GM12801 (cell line): ENCODE data around the gene ERCC2.

ENCODE experiments used
- TF ChIP-seq, protein P1 (sequence below): IDR thresholded peaks from one replicate; pipeline ENCODE4 v1.5.1; 2011; ENCODE audit warnings: control low read depth; ENCODE audit not compliant: insufficient read length; ENCODE audit errors: extremely low read depth

The ERCC2 gene

GRCh38 chr19:45370410-45371204, at the start of gene ERCC2:
Gene ERCC2, minus strand, starts transcription at chr19:45370573. Its CDS starts 33 bp downstream, at chr19:45370540.
- TF ChIP-seq, protein P1, sequence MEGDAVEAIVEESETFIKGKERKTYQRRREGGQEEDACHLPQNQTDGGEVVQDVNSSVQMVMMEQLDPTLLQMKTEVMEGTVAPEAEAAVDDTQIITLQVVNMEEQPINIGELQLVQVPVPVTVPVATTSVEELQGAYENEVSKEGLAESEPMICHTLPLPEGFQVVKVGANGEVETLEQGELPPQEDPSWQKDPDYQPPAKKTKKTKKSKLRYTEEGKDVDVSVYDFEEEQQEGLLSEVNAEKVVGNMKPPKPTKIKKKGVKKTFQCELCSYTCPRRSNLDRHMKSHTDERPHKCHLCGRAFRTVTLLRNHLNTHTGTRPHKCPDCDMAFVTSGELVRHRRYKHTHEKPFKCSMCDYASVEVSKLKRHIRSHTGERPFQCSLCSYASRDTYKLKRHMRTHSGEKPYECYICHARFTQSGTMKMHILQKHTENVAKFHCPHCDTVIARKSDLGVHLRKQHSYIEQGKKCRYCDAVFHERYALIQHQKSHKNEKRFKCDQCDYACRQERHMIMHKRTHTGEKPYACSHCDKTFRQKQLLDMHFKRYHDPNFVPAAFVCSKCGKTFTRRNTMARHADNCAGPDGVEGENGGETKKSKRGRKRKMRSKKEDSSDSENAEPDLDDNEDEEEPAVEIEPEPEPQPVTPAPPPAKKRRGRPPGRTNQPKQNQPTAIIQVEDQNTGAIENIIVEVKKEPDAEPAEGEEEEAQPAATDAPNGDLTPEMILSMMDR: no peak

GRCh38 chr19:45419895-45420294, 49.5 kb upstream of the ERCC2 start:
- TF ChIP-seq, protein P1: no peak

DNA sequence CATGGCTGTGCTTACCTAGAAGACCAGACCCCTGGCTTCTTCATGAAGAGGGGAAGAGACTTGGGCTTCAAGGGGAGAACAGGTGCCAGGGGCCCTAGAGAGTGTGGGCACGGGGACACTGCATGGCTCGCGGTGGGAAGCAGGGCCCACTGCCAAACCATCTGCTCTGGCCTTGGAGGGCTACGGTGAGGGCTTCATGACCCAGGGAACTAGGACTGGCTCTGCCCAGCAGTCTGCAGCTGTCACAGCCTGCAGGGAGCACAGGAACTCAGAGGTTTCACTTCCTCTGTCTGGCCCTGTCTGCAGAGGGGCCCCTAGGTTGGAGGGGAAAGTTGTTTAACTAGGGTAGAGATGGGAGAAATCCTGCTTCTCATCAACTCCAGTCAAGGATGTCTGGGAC, 49.0 kb upstream of the ERCC2 start:
- TF ChIP-seq, protein P1: no peak

DNA sequence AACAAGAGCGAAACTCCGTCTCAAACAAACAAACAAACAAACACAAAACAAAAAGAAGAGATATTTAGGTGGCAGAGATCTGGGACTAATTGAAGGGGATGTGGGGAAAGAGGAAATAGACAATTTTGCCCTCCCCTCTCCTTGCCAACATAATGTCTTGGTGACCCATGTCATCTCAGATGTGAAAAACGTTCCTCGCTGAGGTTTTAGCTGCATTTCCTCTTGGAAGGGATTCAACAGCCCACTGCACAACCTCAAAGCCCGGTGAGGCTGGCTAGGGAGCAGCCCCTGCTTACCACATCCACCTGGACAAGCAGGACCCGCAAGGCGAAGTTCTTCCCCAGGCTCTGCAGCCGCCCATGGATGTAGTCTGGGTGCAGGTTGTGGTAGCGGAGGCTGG, 48.4 kb upstream of the ERCC2 start:
- TF ChIP-seq, protein P1: no peak

DNA sequence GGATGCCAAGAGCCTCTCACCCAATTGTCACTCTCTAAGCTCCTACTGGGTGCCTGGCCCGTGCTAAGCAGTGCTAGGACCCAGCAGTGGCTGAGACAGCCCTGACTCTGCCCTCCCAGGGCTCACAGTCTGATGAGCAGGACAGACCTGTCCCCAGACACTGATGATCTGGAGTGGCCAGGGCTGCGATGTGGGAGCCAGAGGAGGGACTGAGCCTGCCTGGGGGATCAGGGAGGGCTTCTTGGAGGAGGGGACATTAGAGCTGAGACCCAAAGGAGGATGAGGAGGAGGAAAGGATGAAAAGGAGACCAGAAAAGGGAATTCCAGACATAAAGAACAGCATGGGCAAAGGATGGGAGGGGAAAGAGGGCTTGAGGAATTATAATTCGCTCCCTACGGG, 46.8 kb upstream of the ERCC2 start:
- TF ChIP-seq, protein P1: no peak

DNA sequence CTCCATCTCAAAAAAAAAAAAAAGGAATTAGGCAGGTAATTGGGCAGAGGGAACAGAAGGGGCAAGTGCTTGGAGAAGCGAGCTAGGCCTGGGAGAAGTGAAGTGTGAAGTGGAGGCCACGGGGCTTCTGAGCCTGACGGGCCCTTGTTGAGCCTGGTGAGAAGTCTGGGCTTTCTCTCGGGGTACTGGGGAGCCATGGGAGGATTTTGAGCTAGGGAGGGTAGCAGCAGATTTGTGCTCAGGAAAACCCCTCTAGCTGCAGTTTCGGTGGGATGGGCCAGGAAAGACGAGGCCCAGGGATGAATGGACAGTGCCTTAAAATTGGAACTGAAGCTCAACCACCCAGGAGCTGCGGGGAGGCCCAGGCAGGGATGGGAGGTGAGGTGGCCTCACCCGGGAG, 44.1 kb upstream of the ERCC2 start:
- TF ChIP-seq, protein P1: no peak

GRCh38 chr19:45413497-45413896, 43.1 kb upstream of the ERCC2 start:
- TF ChIP-seq, protein P1: no peak
